Measurements from ENCODE around the gene ITGA2. TPM values are rescaled to one million over a fixed set of nuclear protein-coding genes. Genes with fewer than 3 reads are reported as not detected.

Gene ITGA2
- total and polyA plus RNA-seq, 2 donors = 3.5 to 4.1 TPM

GRCh38 chr5:53006911-53007890 is 18.0 kb downstream of the ITGA2 start:
- no peaks in the 10 kb centered on the region for H3K36me3 ChIP-seq (ENCODE audit: control insufficient read depth in 2 of 2, insufficient read depth in 2 of 2, low read length in 1 of 2)
- 71% methylated on average over 4 of the region's 4 CpGs for WGBS
- H3K27ac ChIP-seq (ENCODE audit: low read depth in 1 of 2, low read length in 1 of 2) = peak overlapping the region in 1 of 2 donors; percentile 39
- no peaks in the 10 kb centered on the region for H3K27me3 ChIP-seq (ENCODE audit: control insufficient read depth in 2 of 2, insufficient read depth in 1 of 2, low read length in 1 of 2)
- DNase-seq (ENCODE audit: low read depth in 6 of 9, low spot score in 9 of 9) = no peak
- no peaks in the 10 kb centered on the region for H3K4me1 ChIP-seq (ENCODE audit: control insufficient read depth in 2 of 2, insufficient read depth in 2 of 2, low read length in 2 of 2)
- no peaks in the 10 kb centered on the region for H3K9me3 ChIP-seq (ENCODE audit: control insufficient read depth in 2 of 2, insufficient read depth in 1 of 2, low read length in 1 of 2)
- H3K4me3 ChIP-seq (ENCODE audit: low read length in 2 of 2) = no peak overlapping the region

GRCh38 chr5:53008751-53009150 is 19.6 kb downstream of the ITGA2 start:
- Histone ChIP-seq H3K27me3 (ENCODE audit: control insufficient read depth in 2 of 2, insufficient read depth in 1 of 2, low read length in 1 of 2) (no peaks in the 10 kb centered on the region), H3K4me1 (ENCODE audit: control insufficient read depth in 2 of 2, insufficient read depth in 2 of 2, low read length in 2 of 2) (no peaks in the 10 kb centered on the region), H3K9me3 (ENCODE audit: control insufficient read depth in 2 of 2, insufficient read depth in 1 of 2, low read length in 1 of 2) (no peaks in the 10 kb centered on the region), H3K27ac (ENCODE audit: low read depth in 1 of 2, low read length in 1 of 2) (no peak overlapping the region), H3K36me3 (ENCODE audit: control insufficient read depth in 2 of 2, insufficient read depth in 2 of 2, low read length in 1 of 2) (no peaks in the 10 kb centered on the region), H3K4me3 (ENCODE audit: low read length in 2 of 2) (no peak overlapping the region)
- DNase-seq (ENCODE audit: low read depth in 6 of 9, low spot score in 9 of 9) = no peak
- 34% methylated on average over 1 of the region's 1 CpG for WGBS

- H3K4me3 ChIP-seq (ENCODE audit: low read length in 2 of 2) = no peak overlapping the region
- DNase-seq (ENCODE audit: low read depth in 6 of 9, low spot score in 9 of 9) = no peak
- H3K36me3 ChIP-seq (ENCODE audit: control insufficient read depth in 2 of 2, insufficient read depth in 2 of 2, low read length in 1 of 2) = no peaks in the 10 kb centered on the region
- no peaks in the 10 kb centered on the region for H3K27me3 ChIP-seq (ENCODE audit: control insufficient read depth in 2 of 2, insufficient read depth in 1 of 2, low read length in 1 of 2)
- H3K27ac ChIP-seq (ENCODE audit: low read depth in 1 of 2, low read length in 1 of 2) = no peak overlapping the region
- H3K9me3 ChIP-seq (ENCODE audit: control insufficient read depth in 2 of 2, insufficient read depth in 1 of 2, low read length in 1 of 2) = no peaks in the 10 kb centered on the region
- WGBS = 95% methylated on average over 1 of the region's 1 CpG
- H3K4me1 ChIP-seq (ENCODE audit: control insufficient read depth in 2 of 2, insufficient read depth in 2 of 2, low read length in 2 of 2) = no peaks in the 10 kb centered on the region
These were observed 20.7 kb downstream of the ITGA2 start for GRCh38 chr5:53009816-53010215.

- no peaks in the 10 kb centered on the region for H3K9me3 ChIP-seq (ENCODE audit: control insufficient read depth in 2 of 2, insufficient read depth in 1 of 2, low read length in 1 of 2)
These were observed 21.7 kb downstream of the ITGA2 start for GRCh38 chr5:53010814-53011213.

DNA sequence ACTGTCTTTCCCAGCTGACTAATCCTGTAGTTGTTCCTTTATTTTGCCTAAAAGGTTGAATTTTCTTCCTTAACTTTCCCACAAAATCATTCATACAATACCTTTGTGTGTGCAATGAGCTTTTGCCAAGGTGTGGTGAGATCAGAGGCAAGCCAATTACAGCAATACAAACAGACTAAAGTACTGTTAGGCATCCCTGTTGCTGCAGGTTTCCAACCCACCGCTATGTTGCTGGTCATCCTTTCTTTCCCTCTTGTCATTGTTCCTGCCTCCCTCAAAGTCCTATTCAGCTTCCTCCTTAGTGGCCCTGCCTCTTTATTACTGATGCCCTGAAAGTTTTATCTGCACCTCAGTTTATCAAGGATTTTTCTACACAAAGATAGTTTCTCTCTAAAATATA is 22.1 kb downstream of the ITGA2 start:
- DNase-seq (ENCODE audit: low read depth in 6 of 9, low spot score in 9 of 9) = no peak
- H3K36me3 ChIP-seq (ENCODE audit: control insufficient read depth in 2 of 2, insufficient read depth in 2 of 2, low read length in 1 of 2) = no peaks in the 10 kb centered on the region
- no peaks in the 10 kb centered on the region for H3K27me3 ChIP-seq (ENCODE audit: control insufficient read depth in 2 of 2, insufficient read depth in 1 of 2, low read length in 1 of 2)
- 100% methylated on average over 1 of the region's 1 CpG for WGBS
- H3K9me3 ChIP-seq (ENCODE audit: control insufficient read depth in 2 of 2, insufficient read depth in 1 of 2, low read length in 1 of 2) = no peaks in the 10 kb centered on the region
- no peak overlapping the region for H3K27ac ChIP-seq (ENCODE audit: low read depth in 1 of 2, low read length in 1 of 2)
- no peak overlapping the region for H3K4me3 ChIP-seq (ENCODE audit: low read length in 2 of 2)
- no peaks in the 10 kb centered on the region for H3K4me1 ChIP-seq (ENCODE audit: control insufficient read depth in 2 of 2, insufficient read depth in 2 of 2, low read length in 2 of 2)

More at GRCh38 chr5:53010814-53011213, 21.7 kb downstream of the ITGA2 start:
- Histone ChIP-seq H3K4me3 (ENCODE audit: low read length in 2 of 2) (no peak overlapping the region), H3K27me3 (ENCODE audit: control insufficient read depth in 2 of 2, insufficient read depth in 1 of 2, low read length in 1 of 2) (no peaks in the 10 kb centered on the region), H3K4me1 (ENCODE audit: control insufficient read depth in 2 of 2, insufficient read depth in 2 of 2, low read length in 2 of 2) (no peaks in the 10 kb centered on the region), H3K27ac (ENCODE audit: low read depth in 1 of 2, low read length in 1 of 2) (no peak overlapping the region), H3K36me3 (ENCODE audit: control insufficient read depth in 2 of 2, insufficient read depth in 2 of 2, low read length in 1 of 2) (no peaks in the 10 kb centered on the region)
- WGBS = 86% methylated on average over 1 of the region's 1 CpG
- DNase-seq (ENCODE audit: low read depth in 6 of 9, low spot score in 9 of 9) = no peak

GRCh38 chr5:53013857-53014256 is 24.7 kb downstream of the ITGA2 start:
- no peak overlapping the region for H3K27ac ChIP-seq (ENCODE audit: low read depth in 1 of 2, low read length in 1 of 2)
- H3K4me1 ChIP-seq (ENCODE audit: control insufficient read depth in 2 of 2, insufficient read depth in 2 of 2, low read length in 2 of 2) = no peaks in the 10 kb centered on the region
- H3K9me3 ChIP-seq (ENCODE audit: control insufficient read depth in 2 of 2, insufficient read depth in 1 of 2, low read length in 1 of 2) = no peaks in the 10 kb centered on the region
- DNase-seq (ENCODE audit: low read depth in 6 of 9, low spot score in 9 of 9) = no peak
- WGBS = 95% methylated on average over 2 of the region's 2 CpGs
- H3K36me3 ChIP-seq (ENCODE audit: control insufficient read depth in 2 of 2, insufficient read depth in 2 of 2, low read length in 1 of 2) = no peaks in the 10 kb centered on the region
- no peaks in the 10 kb centered on the region for H3K27me3 ChIP-seq (ENCODE audit: control insufficient read depth in 2 of 2, insufficient read depth in 1 of 2, low read length in 1 of 2)
- H3K4me3 ChIP-seq (ENCODE audit: low read length in 2 of 2) = no peak overlapping the region

DNA sequence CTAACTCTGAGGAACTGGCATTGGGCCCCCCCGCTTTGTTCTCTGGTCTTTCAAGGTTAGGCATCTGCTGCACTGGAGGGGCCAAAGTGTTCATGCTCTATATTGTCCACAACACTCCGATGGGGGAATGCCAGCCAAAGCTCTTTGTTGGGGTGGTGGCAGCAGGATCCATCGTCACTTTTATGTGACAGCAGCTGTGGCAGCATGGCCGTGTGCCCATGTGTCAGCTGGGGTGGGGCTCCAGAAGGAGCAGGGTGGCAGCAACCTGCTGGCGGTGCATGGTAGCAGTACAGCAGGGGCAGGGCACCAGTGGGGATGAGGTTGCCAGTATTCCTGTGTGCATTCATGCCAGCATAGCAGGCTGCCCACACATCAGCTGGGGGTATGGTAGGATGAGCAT is 28.2 kb downstream of the ITGA2 start:
- DNase-seq (ENCODE audit: low read depth in 6 of 9, low spot score in 9 of 9) = no peak
- 99% methylated on average over 5 of the region's 5 CpGs for WGBS

GRCh38 chr5:53017794-53018391 is 28.7 kb downstream of the ITGA2 start:
- no peak overlapping the region for H3K27ac ChIP-seq (ENCODE audit: low read depth in 1 of 2, low read length in 1 of 2)
- no peaks in the 10 kb centered on the region for H3K27me3 ChIP-seq (ENCODE audit: control insufficient read depth in 2 of 2, insufficient read depth in 1 of 2, low read length in 1 of 2)
- 98% methylated on average over 10 of the region's 10 CpGs for WGBS
- H3K36me3 ChIP-seq (ENCODE audit: control insufficient read depth in 2 of 2, insufficient read depth in 2 of 2, low read length in 1 of 2) = no peaks in the 10 kb centered on the region
- no peak overlapping the region for H3K4me3 ChIP-seq (ENCODE audit: low read length in 2 of 2)
- DNase-seq (ENCODE audit: low read depth in 6 of 9, low spot score in 9 of 9) = no peak
- no peaks in the 10 kb centered on the region for H3K9me3 ChIP-seq (ENCODE audit: control insufficient read depth in 2 of 2, insufficient read depth in 1 of 2, low read length in 1 of 2)
- H3K4me1 ChIP-seq (ENCODE audit: control insufficient read depth in 2 of 2, insufficient read depth in 2 of 2, low read length in 2 of 2) = no peaks in the 10 kb centered on the region

More for the DNA sequence above, 28.2 kb downstream of the ITGA2 start:
- no peaks in the 10 kb centered on the region for H3K36me3 ChIP-seq (ENCODE audit: control insufficient read depth in 2 of 2, insufficient read depth in 2 of 2, low read length in 1 of 2)
- no peak overlapping the region for H3K4me3 ChIP-seq (ENCODE audit: low read length in 2 of 2)
- no peaks in the 10 kb centered on the region for H3K9me3 ChIP-seq (ENCODE audit: control insufficient read depth in 2 of 2, insufficient read depth in 1 of 2, low read length in 1 of 2)
- no peaks in the 10 kb centered on the region for H3K4me1 ChIP-seq (ENCODE audit: control insufficient read depth in 2 of 2, insufficient read depth in 2 of 2, low read length in 2 of 2)
- H3K27me3 ChIP-seq (ENCODE audit: control insufficient read depth in 2 of 2, insufficient read depth in 1 of 2, low read length in 1 of 2) = no peaks in the 10 kb centered on the region
- H3K27ac ChIP-seq (ENCODE audit: low read depth in 1 of 2, low read length in 1 of 2) = no peak overlapping the region

DNA sequence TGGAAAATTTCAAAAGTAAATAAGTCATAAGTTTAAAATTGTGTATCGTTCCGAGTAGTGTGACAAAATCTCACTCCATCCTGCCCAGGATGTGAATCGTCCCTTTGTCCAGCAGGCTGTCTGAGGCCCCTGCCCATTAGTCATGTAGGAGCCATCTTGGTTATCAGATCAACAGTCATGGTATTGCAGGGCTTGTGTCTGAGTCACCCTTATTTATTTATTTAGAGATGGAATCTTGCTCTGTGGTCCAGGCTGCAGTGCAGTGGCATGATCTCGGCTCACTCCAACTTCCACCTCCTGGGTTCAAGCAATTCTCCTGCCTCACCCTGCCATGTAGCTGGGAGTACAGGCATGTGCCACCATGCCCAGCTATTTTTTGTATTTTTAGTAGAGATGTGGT is 30.2 kb downstream of the ITGA2 start:
- Histone ChIP-seq H3K27ac (ENCODE audit: low read depth in 1 of 2, low read length in 1 of 2) (no peak overlapping the region), H3K9me3 (ENCODE audit: control insufficient read depth in 2 of 2, insufficient read depth in 1 of 2, low read length in 1 of 2) (no peaks in the 10 kb centered on the region), H3K4me1 (ENCODE audit: control insufficient read depth in 2 of 2, insufficient read depth in 2 of 2, low read length in 2 of 2) (no peaks in the 10 kb centered on the region), H3K4me3 (ENCODE audit: low read length in 2 of 2) (no peak overlapping the region), H3K27me3 (ENCODE audit: control insufficient read depth in 2 of 2, insufficient read depth in 1 of 2, low read length in 1 of 2) (no peaks in the 10 kb centered on the region), H3K36me3 (ENCODE audit: control insufficient read depth in 2 of 2, insufficient read depth in 2 of 2, low read length in 1 of 2) (no peaks in the 10 kb centered on the region)
- 97% methylated on average over 4 of the region's 4 CpGs for WGBS
- DNase-seq (ENCODE audit: low read depth in 6 of 9, low spot score in 9 of 9) = no peak

All from thymus (tissue), 11 donors.